Peyer's patch (tissue), 4 donors: ENCODE measurements around the gene FAM117A.

Experiments
- POLR2A ChIP-seq, 2 donors: fragments of 450-650 bp; IDR thresholded peaks; one replicate each; pipeline ENCODE4 v1.5.1; 2017; ENCODE audit warnings: antibody characterized with exemption in 2 of 2, mild to moderate bottlenecking in 2 of 2, moderate library complexity in 2 of 2
- TF ChIP-seq, protein P1 (sequence below), 6 experiments: fragments of 450-650 bp in 4 of 6; fragments of 200-600 bp in 2 of 6; sonication (generic) in 1 of 6; IDR thresholded peaks; one replicate each; pipeline ENCODE4 v1.5.1; 2017 to 2019; ENCODE audit warnings: antibody characterized with exemption in 6 of 6, mild to moderate bottlenecking in 3 of 6, moderate library complexity in 1 of 6

DNA sequence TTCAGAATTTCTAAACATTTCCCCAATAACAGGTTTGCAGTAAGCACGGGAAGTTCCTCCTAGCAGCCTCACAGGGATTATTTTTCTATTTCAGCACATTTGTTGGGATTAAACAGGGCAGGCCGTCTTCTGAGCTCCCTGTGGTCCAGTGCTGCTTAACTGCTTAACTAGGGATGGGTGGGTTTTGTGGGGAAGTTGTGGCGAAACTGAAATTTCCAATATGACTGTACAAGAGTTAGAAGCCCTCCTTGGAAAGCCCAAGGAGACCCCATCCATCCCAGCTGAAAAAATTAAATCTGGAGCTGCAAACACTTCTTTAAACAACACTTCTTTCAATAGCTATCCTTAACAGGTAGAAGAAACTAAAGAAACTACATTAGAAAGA, 22.2 kb downstream of the FAM117A start:
- TF ChIP-seq, protein P1, sequence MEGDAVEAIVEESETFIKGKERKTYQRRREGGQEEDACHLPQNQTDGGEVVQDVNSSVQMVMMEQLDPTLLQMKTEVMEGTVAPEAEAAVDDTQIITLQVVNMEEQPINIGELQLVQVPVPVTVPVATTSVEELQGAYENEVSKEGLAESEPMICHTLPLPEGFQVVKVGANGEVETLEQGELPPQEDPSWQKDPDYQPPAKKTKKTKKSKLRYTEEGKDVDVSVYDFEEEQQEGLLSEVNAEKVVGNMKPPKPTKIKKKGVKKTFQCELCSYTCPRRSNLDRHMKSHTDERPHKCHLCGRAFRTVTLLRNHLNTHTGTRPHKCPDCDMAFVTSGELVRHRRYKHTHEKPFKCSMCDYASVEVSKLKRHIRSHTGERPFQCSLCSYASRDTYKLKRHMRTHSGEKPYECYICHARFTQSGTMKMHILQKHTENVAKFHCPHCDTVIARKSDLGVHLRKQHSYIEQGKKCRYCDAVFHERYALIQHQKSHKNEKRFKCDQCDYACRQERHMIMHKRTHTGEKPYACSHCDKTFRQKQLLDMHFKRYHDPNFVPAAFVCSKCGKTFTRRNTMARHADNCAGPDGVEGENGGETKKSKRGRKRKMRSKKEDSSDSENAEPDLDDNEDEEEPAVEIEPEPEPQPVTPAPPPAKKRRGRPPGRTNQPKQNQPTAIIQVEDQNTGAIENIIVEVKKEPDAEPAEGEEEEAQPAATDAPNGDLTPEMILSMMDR (IDR thresholded peaks at IDR 0.05): no peak
- TF ChIP-seq POLR2A (IDR thresholded peaks at IDR 0.05): no peak
